ENCODE results near the gene AP2A2. TPM values are rescaled to one million over a fixed set of nuclear protein-coding genes. Genes with fewer than 3 reads are reported as not detected.

AP2A2 gene
- polyA plus RNA-seq, 3 donors = 5.7 to 61.0 (median 8.2) TPM

DNA sequence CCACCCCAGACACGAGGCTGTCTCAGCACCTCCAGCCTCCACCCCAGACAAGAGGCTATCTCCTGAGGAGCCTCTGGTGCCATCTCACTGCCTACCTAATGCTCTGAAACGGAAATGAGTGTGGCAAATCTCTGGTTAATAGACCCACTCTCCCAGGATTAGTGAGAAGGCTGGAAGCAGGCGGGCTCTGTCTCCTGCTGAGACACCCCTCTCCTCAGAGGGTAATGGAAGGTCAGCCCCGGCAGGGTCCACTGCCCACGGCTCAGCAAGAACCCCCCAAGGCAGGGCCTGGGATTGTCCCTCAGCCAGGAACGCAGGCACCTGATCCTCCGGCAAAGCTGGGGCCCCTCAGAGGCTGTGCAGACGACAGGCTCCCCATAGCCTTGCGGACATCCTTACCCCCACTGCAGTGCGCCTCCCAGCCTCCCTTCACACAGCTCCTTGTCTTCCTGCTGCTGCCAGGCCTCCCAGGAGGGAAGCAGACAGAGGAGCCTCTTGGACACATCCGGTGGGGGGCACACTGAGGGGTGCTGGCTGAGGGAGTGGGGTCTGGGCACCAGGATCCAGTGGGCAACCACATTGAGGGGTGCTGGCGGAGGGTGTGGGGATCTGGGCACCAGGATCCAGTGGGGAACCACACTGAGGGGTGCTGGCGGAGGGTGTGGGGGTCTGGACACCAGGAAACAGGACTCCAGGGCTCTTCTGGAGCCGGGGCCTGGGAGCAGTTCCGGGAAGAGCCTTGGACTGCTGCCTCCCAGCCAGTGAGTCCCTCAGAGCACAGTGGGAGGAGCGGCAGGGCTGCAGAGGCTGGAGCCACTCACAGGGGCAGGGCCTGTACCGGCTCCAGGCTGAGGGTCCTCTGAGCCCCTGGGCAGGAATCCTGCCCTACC is 28.2 kb upstream of the AP2A2 start:
- H3K4me1 ChIP-seq (ENCODE audit: control insufficient read depth in 1 of 2, insufficient read depth in 2 of 2, low read length in 2 of 2) = no peaks in the 10 kb centered on the region
- H3K9ac ChIP-seq (ENCODE audit: insufficient read depth, low read length, poor library complexity, severe bottlenecking) = no peak overlapping the region
- no peak overlapping the region for H3K4me3 ChIP-seq (replicated peaks in 1 of 3; ENCODE audit: low read depth in 2 of 3, low read length in 3 of 3)
- H3K27me3 Mint-ChIP-seq (ENCODE audit: low read depth in 3 of 3) = no peaks in the 10 kb centered on the region
- H3K4me1 Mint-ChIP-seq = no peaks in the 10 kb centered on the region
- no peak overlapping the region for H3K4me3 Mint-ChIP-seq
- H3K36me3 Mint-ChIP-seq = peaks cover 27 to 40% of the 10 kb centered on the region in 2 donors
- H3K36me3 ChIP-seq (replicated peaks in 1 of 2; ENCODE audit: control insufficient read depth in 1 of 2, insufficient read depth in 2 of 2, low read length in 2 of 2) = peaks cover 39 to 42% of the 10 kb centered on the region in 2 donors
- no peaks in the 10 kb centered on the region for H3K27me3 ChIP-seq (ENCODE audit: control insufficient read depth in 2 of 2, insufficient read depth in 2 of 2, low read length in 2 of 2)
- H2AFZ ChIP-seq (ENCODE audit: insufficient read depth, low read depth, low read length, poor library complexity, severe bottlenecking) = no peak overlapping the region
- no peaks in the 10 kb centered on the region for H3K9me3 ChIP-seq (replicated peaks in 1 of 2; ENCODE audit: control insufficient read depth in 1 of 2, insufficient read depth in 1 of 2, low read length in 2 of 2)
- DNase-seq = no peak
- H3K9me3 Mint-ChIP-seq = no peaks in the 10 kb centered on the region
- no peaks in the 10 kb centered on the region for H4K20me1 ChIP-seq (ENCODE audit: insufficient read depth, low read length)
- 98% methylated on average over 9 of the region's 17 CpGs for WGBS (ENCODE audit: insufficient coverage)
- H3K4me2 ChIP-seq (replicated peaks; ENCODE audit: extremely low read depth, low read length, poor library complexity, severe bottlenecking) = no peak overlapping the region
- intact Hi-C loops (cut with micrococcal nuclease) = no loop called here
- TF ChIP-seq CTCF (IDR thresholded peaks at IDR 0.05) = no peak
- no peaks in the 10 kb centered on the region for H3K79me2 ChIP-seq (ENCODE audit: insufficient read depth, low read length)
- H3K27ac ChIP-seq (ENCODE audit: low read depth in 1 of 2, low read length in 2 of 2) = no peak overlapping the region
- no peak overlapping the region for H3K27ac Mint-ChIP-seq

DNA sequence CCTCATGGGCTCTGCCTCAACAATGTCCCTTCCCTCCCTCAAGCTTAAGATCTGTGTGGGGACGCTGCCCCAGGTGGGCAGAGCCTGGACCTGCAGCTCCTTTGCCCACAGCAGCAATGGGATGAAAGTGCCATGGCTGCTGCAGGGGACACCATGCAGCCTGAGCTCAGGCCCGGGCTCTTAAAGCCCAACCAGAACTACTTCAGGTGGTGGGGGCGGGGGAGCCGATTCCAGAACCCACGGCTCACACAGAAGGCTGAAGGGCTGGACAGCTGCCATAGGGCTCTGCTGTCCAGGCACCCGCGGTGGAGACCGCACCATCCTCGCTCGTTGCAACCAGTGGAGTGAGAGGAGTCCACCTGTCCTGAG is 27.5 kb upstream of the AP2A2 start:
- H3K4me3 ChIP-seq (replicated peaks in 1 of 3; ENCODE audit: low read depth in 2 of 3, low read length in 3 of 3) = no peak overlapping the region
- no peaks in the 10 kb centered on the region for H4K20me1 ChIP-seq (ENCODE audit: insufficient read depth, low read length)
- TF ChIP-seq CTCF (IDR thresholded peaks at IDR 0.05) = no peak
- peaks cover 33 to 47% of the 10 kb centered on the region in 2 donors for H3K36me3 Mint-ChIP-seq
- H3K4me1 ChIP-seq (ENCODE audit: control insufficient read depth in 1 of 2, insufficient read depth in 2 of 2, low read length in 2 of 2) = no peaks in the 10 kb centered on the region
- no peak overlapping the region for H3K4me2 ChIP-seq (replicated peaks; ENCODE audit: extremely low read depth, low read length, poor library complexity, severe bottlenecking)
- no peaks in the 10 kb centered on the region for H3K9me3 ChIP-seq (replicated peaks in 1 of 2; ENCODE audit: control insufficient read depth in 1 of 2, insufficient read depth in 1 of 2, low read length in 2 of 2)
- WGBS (ENCODE audit: insufficient coverage) = 96% methylated on average over 7 of the region's 10 CpGs
- no peak overlapping the region for H2AFZ ChIP-seq (ENCODE audit: insufficient read depth, low read depth, low read length, poor library complexity, severe bottlenecking)
- no peaks in the 10 kb centered on the region for H3K4me1 Mint-ChIP-seq
- no peaks in the 10 kb centered on the region for H3K27me3 ChIP-seq (ENCODE audit: control insufficient read depth in 2 of 2, insufficient read depth in 2 of 2, low read length in 2 of 2)
- H3K9ac ChIP-seq (ENCODE audit: insufficient read depth, low read length, poor library complexity, severe bottlenecking) = no peak overlapping the region
- intact Hi-C loops (cut with micrococcal nuclease) = no loop called here
- no peak overlapping the region for H3K4me3 Mint-ChIP-seq
- H3K9me3 Mint-ChIP-seq = no peaks in the 10 kb centered on the region
- H3K27ac ChIP-seq (ENCODE audit: low read depth in 1 of 2, low read length in 2 of 2) = no peak overlapping the region
- no peaks in the 10 kb centered on the region for H3K79me2 ChIP-seq (ENCODE audit: insufficient read depth, low read length)
- DNase-seq = no peak
- H3K27me3 Mint-ChIP-seq (ENCODE audit: low read depth in 3 of 3) = no peaks in the 10 kb centered on the region
- peaks cover 45 to 48% of the 10 kb centered on the region in 2 donors for H3K36me3 ChIP-seq (replicated peaks in 1 of 2; ENCODE audit: control insufficient read depth in 1 of 2, insufficient read depth in 2 of 2, low read length in 2 of 2)
- no peak overlapping the region for H3K27ac Mint-ChIP-seq

Data from CD14-positive monocyte (primary cell).